Esophagus squamous epithelium (tissue), 5 donors: Measurements from ENCODE around the gene CFAP206. TPM values are rescaled to one million over a fixed set of nuclear protein-coding genes. Genes with fewer than 3 reads are reported as not detected.

Source experiments
- DNase-seq: peaks from one replicate; lab custom pipeline; 2025; lab: John Stamatoyannopoulos, UW
- H3K27ac ChIP-seq, 4 donors: fragments of 200-600 bp; sonication (generic); one replicate each; pipeline ENCODE4 v1.5.1; 2016 to 2019; ENCODE audit warnings: mild to moderate bottlenecking in 1 of 4
- H3K27me3 ChIP-seq, 4 donors: fragments of 200-600 bp; sonication (generic); 1 replicate in 3 of 4; 2 replicates in 1 of 4; pipeline versions ENCODE4 v1.5.1 to v1.6.0; 2017 to 2021; ENCODE audit warnings: antibody characterized with exemption in 1 of 4
- H3K36me3 ChIP-seq, 3 donors: fragments of 200-600 bp; sonication (generic); one replicate each; pipeline ENCODE4 v1.5.1; 2016 to 2019
- H3K4me1 ChIP-seq, 3 donors: fragments of 200-600 bp; sonication (generic); one replicate each; pipeline ENCODE4 v1.5.1; 2017 to 2019
- H3K4me3 ChIP-seq, 4 donors: fragments of 200-600 bp; sonication (generic); 1 replicate in 3 of 4; 2 replicates in 1 of 4; pipeline ENCODE4 v1.5.1; 2016 to 2019; ENCODE audit warnings: mild to moderate bottlenecking in 2 of 4, moderate library complexity in 1 of 4
- H3K9me3 ChIP-seq, 3 donors: fragments of 200-600 bp; sonication (generic); one replicate each; pipeline ENCODE4 v1.5.1; 2016 to 2019
- CTCF ChIP-seq, 6 experiments: fragments of 450-650 bp in 4 of 6; fragments of 200-600 bp in 2 of 6; sonication (generic) in 2 of 6; IDR thresholded peaks; one replicate each; pipeline ENCODE4 v1.5.1; 2016 to 2019; ENCODE audit warnings: antibody characterized with exemption in 6 of 6, mild to moderate bottlenecking in 4 of 6, moderate library complexity in 4 of 6
- POLR2A ChIP-seq, 4 donors: fragments of 450-650 bp; IDR thresholded peaks; one replicate each; pipeline ENCODE4 v1.6.1; 2017; ENCODE audit warnings: antibody characterized with exemption in 4 of 4, mild to moderate bottlenecking in 4 of 4, moderate library complexity in 3 of 4
- WGBS, 2 donors: methylation state at CpG; one replicate each; pipeline ENCODE4 v1.1.5; 2018; 5-methylcytosine and 5-hydroxymethylcytosine counted together
- intact Hi-C: fragments of 100-400 bp; cut with DNase I; formaldehyde crosslinking; loops from one replicate; pipeline ENCODE4 v1.15.0; 2022
- total RNA-seq, 4 donors: library from RNA; depleted of rRNA; stranded (reverse); fragments of >200 nt; gene quantifications; one replicate each; pipeline ENCODE4 v1.1.0, GENCODE V29; 2016
- donor health status: DM: yes; HTN: yes; CAD: no.

Gene CFAP206
- total RNA-seq, 4 donors from 2014 or later: 0.26 TPM; not detected in 3

- no peak overlapping the region for H3K4me3 ChIP-seq
- 91 to 95% methylated on average over 2 of the region's 2 CpGs for WGBS, 2 donors
- no peak for DNase-seq
- H3K27ac ChIP-seq: no peak overlapping the region
- no peak for TF ChIP-seq CTCF (IDR thresholded peaks at IDR 0.05)
- TF ChIP-seq POLR2A (IDR thresholded peaks at IDR 0.05): no peak
- intact Hi-C loops: no loop called here
- no peaks in the 10 kb centered on the region for H3K36me3 ChIP-seq
- no peaks in the 10 kb centered on the region for H3K4me1 ChIP-seq
- H3K9me3 ChIP-seq: peaks cover 0 to 5% (median 0%) of the 10 kb centered on the region in 3 donors
- no peaks in the 10 kb centered on the region for H3K27me3 ChIP-seq
These were observed 34.4 kb upstream of the CFAP206 start for GRCh38 chr6:87373377-87373776.

- no peaks in the 10 kb centered on the region for H3K9me3 ChIP-seq
- H3K4me3 ChIP-seq: no peak overlapping the region
- intact Hi-C loops: no loop called here
- no peaks in the 10 kb centered on the region for H3K27me3 ChIP-seq
- WGBS, 2 donors: 49 to 64% methylated on average over 2 of the region's 2 CpGs
- no peak for DNase-seq
- TF ChIP-seq POLR2A (IDR thresholded peaks at IDR 0.05): no peak
- no peak for TF ChIP-seq CTCF (IDR thresholded peaks at IDR 0.05)
- no peaks in the 10 kb centered on the region for H3K36me3 ChIP-seq
- no peak overlapping the region for H3K27ac ChIP-seq
- no peaks in the 10 kb centered on the region for H3K4me1 ChIP-seq
These were observed 32.5 kb upstream of the CFAP206 start for GRCh38 chr6:87375315-87375714.

- DNase-seq: no peak
- no peak overlapping the region for H3K27ac ChIP-seq
- no peaks in the 10 kb centered on the region for H3K4me1 ChIP-seq
- H3K9me3 ChIP-seq: no peaks in the 10 kb centered on the region
- H3K4me3 ChIP-seq: no peak overlapping the region
- TF ChIP-seq POLR2A (IDR thresholded peaks at IDR 0.05) (no peak), CTCF (IDR thresholded peaks at IDR 0.05) (no peak)
- no peaks in the 10 kb centered on the region for H3K36me3 ChIP-seq
- H3K27me3 ChIP-seq: no peaks in the 10 kb centered on the region
- WGBS, 2 donors: 93 to 95% methylated on average over 2 of the region's 2 CpGs
- intact Hi-C loops: no loop called here
These were observed 31.1 kb upstream of the CFAP206 start for GRCh38 chr6:87376643-87377042.

- 69 to 77% methylated on average over 4 of the region's 4 CpGs for WGBS, 2 donors
- Histone ChIP-seq H3K36me3 (no peaks in the 10 kb centered on the region), H3K27ac (no peak overlapping the region), H3K9me3 (no peaks in the 10 kb centered on the region), H3K4me1 (no peaks in the 10 kb centered on the region), H3K27me3 (no peaks in the 10 kb centered on the region), H3K4me3 (no peak overlapping the region)
- intact Hi-C loops: no loop called here
- TF ChIP-seq POLR2A (IDR thresholded peaks at IDR 0.05) (no peak), CTCF (IDR thresholded peaks at IDR 0.05) (no peak)
- DNase-seq: no peak
These were observed 28.8 kb upstream of the CFAP206 start for GRCh38 chr6:87378947-87379346.

GRCh38 chr6:87382861-87383260 lies 24.9 kb upstream of the CFAP206 start:
- no peak overlapping the region for H3K27ac ChIP-seq
- 87 to 91% methylated on average over 5 of the region's 5 CpGs for WGBS, 2 donors
- no peaks in the 10 kb centered on the region for H3K36me3 ChIP-seq
- no peaks in the 10 kb centered on the region for H3K4me1 ChIP-seq
- H3K4me3 ChIP-seq: no peak overlapping the region
- TF ChIP-seq POLR2A (IDR thresholded peaks at IDR 0.05): no peak
- TF ChIP-seq CTCF (IDR thresholded peaks at IDR 0.05): no peak
- no peaks in the 10 kb centered on the region for H3K9me3 ChIP-seq
- H3K27me3 ChIP-seq: no peaks in the 10 kb centered on the region
- no peak for DNase-seq
- intact Hi-C loops: no loop called here
